ENCODE measurements around the gene SRRT. TPM values are rescaled to one million over a fixed set of nuclear protein-coding genes. Genes with fewer than 3 reads are reported as not detected.

Gene SRRT
- 151 TPM for polyA plus RNA-seq (2013, experiment 1 of 2)
- polyA plus RNA-seq (2013, experiment 2 of 2): 130 TPM

GRCh38 chr7:100874577-100875355 is at the start of gene SRRT:
Gene SRRT (plus strand): TSS chr7:100875103. CDS start chr7:100875591, 488 bp downstream.
- Histone ChIP-seq H3K4me1 (ENCODE audit: insufficient read depth, low read length) (peaks cover 8% of the 10 kb centered on the region; the same call in 1 of the 2 replicates), H3K4me3 (ENCODE audit: low read length) (peak within 1 kb of the TSS; percentile 100), H3K36me3 (ENCODE audit: insufficient read depth, low read length) (peaks cover 73% of the 10 kb centered on the region), H3K9ac (ENCODE audit: low read depth, low read length) (peak within 1 kb of the TSS; percentile 91), H3K27me3 (ENCODE audit: insufficient read depth, low read length) (no peaks in the 10 kb centered on the region), H3K9me3 (ENCODE audit: insufficient read depth, low read depth, low read length) (no peaks in the 10 kb centered on the region), H3K27ac (ENCODE audit: low read depth, low read length) (peak within 1 kb of the TSS; percentile 96)
- 5% methylated on average over 79 of the region's 79 CpGs for WGBS

DNA sequence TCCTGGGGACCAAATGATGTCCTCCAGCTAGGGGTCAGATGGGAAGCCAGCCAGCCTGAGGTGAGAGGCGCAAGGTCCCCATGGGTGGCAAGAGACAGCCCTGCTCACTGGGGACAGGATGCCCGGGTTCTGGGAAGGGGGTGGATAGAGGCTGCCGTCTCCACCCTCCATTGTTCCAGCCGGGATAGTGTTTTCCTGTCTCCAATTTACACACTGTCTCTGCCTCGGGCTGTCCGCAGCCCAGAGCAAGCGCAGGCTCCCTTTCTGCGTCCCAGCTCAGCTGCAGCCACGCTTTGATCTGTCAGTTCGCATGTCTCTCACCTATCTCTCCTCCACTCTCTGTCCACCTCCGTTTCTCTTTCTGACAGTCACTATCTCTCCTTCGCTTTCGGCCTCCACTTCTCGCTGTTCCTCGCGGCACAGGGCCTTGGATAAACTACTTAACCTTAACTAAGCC is 49.7 kb upstream of the SRRT start:
- WGBS: 26% methylated on average over 16 of the region's 16 CpGs
- H3K36me3 ChIP-seq (ENCODE audit: insufficient read depth, low read length): peaks cover 41% of the 10 kb centered on the region
- peak overlapping the region; percentile 81; the same call in 1 of the 2 replicates for H3K9ac ChIP-seq (ENCODE audit: low read depth, low read length)
- no peaks in the 10 kb centered on the region for H3K27me3 ChIP-seq (ENCODE audit: insufficient read depth, low read length)
- peaks cover 3% of the 10 kb centered on the region; the same call in 1 of the 2 replicates for H3K4me1 ChIP-seq (ENCODE audit: insufficient read depth, low read length)
- peak overlapping the region; percentile 81 for H3K4me3 ChIP-seq (ENCODE audit: low read length)
- no peak overlapping the region for H3K27ac ChIP-seq (ENCODE audit: low read depth, low read length)
- no peaks in the 10 kb centered on the region for H3K9me3 ChIP-seq (ENCODE audit: insufficient read depth, low read depth, low read length)

GRCh38 chr7:100825751-100826513 is 49.0 kb upstream of the SRRT start:
- Histone ChIP-seq H3K9me3 (ENCODE audit: insufficient read depth, low read depth, low read length) (no peaks in the 10 kb centered on the region), H3K9ac (ENCODE audit: low read depth, low read length) (peak overlapping the region; percentile 81), H3K27me3 (ENCODE audit: insufficient read depth, low read length) (no peaks in the 10 kb centered on the region), H3K4me3 (ENCODE audit: low read length) (peak overlapping the region; percentile 81), H3K4me1 (ENCODE audit: insufficient read depth, low read length) (peaks cover 3% of the 10 kb centered on the region; the same call in 1 of the 2 replicates), H3K27ac (ENCODE audit: low read depth, low read length) (no peak overlapping the region), H3K36me3 (ENCODE audit: insufficient read depth, low read length) (peaks cover 34% of the 10 kb centered on the region)
- WGBS: 8% methylated on average over 14 of the region's 17 CpGs

- peak overlapping the region; percentile 81 for H3K4me3 ChIP-seq (ENCODE audit: low read length)
- under 1% methylated on average over 63 of the region's 71 CpGs for WGBS
- no peaks in the 10 kb centered on the region for H3K9me3 ChIP-seq (ENCODE audit: insufficient read depth, low read depth, low read length)
- peaks cover 27% of the 10 kb centered on the region for H3K36me3 ChIP-seq (ENCODE audit: insufficient read depth, low read length)
- peaks cover 3% of the 10 kb centered on the region; the same call in 1 of the 2 replicates for H3K4me1 ChIP-seq (ENCODE audit: insufficient read depth, low read length)
- no peaks in the 10 kb centered on the region for H3K27me3 ChIP-seq (ENCODE audit: insufficient read depth, low read length)
- H3K27ac ChIP-seq (ENCODE audit: low read depth, low read length): peak overlapping the region; percentile 74; the same call in 1 of the 2 replicates
- peak overlapping the region; percentile 81 for H3K9ac ChIP-seq (ENCODE audit: low read depth, low read length)
Measured at GRCh38 chr7:100826514-100827329, 48.2 kb upstream of the SRRT start.

DNA sequence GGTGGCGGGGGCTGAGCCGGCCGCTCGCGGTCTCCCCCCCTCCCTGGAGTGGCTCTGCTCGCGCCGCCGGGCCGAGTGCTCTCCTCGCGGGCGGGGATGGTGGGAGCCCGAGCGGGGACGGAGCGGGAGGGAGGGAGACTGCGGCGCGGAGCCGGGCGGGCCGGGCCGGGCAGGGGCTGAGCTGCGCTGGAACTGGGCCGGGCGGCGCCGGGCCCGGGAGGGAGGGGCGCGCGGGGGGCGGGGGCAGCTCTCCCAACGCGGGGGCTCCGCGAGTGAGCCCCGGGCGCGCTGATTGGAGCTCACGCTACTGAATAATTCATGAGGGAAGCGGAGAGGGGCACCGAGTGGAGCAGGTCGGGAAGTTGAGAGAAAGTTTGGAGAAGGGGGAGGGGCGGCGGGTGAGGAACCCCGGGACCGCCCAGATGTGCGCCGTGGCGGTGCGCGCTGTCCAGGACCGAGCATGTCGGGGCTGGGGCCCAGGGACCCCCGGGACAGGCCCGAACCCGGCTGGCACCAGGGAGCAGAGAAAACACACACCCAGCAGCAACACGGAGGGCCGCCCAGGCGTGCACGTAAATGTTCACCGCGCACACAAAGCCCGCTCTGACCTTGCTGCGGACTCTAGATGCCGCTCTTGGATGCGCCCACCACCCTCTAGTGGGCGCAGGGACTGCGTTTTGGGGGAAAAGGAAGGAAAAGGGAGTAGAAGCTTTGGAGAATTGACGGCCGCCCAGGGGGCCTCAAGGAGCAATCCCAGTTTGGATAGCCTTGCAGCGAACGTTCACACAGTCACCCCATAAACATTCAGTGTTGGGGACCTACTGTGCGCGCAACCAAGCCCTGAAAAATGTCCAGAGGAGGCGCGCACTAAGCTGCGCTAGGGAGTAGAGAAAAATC is 47.3 kb upstream of the SRRT start, which contains the start of gene EPHB4:
EPHB4 (minus strand) TSS at position 194 of the 897 bp plus-strand sequence. CDS start 493 bp downstream, outside the sequence.
- Histone ChIP-seq H3K4me1 (ENCODE audit: insufficient read depth, low read length) (peaks cover 3% of the 10 kb centered on the region; the same call in 1 of the 2 replicates), H3K36me3 (ENCODE audit: insufficient read depth, low read length) (peaks cover 19% of the 10 kb centered on the region), H3K27ac (ENCODE audit: low read depth, low read length) (peak within 1 kb of the TSS; percentile 96), H3K9ac (ENCODE audit: low read depth, low read length) (peak within 1 kb of the TSS; percentile 85), H3K4me3 (ENCODE audit: low read length) (peak within 1 kb of the TSS; percentile 81), H3K27me3 (ENCODE audit: insufficient read depth, low read length) (no peaks in the 10 kb centered on the region), H3K9me3 (ENCODE audit: insufficient read depth, low read depth, low read length) (no peaks in the 10 kb centered on the region)
- WGBS: under 1% methylated on average over 79 of the region's 80 CpGs

DNA sequence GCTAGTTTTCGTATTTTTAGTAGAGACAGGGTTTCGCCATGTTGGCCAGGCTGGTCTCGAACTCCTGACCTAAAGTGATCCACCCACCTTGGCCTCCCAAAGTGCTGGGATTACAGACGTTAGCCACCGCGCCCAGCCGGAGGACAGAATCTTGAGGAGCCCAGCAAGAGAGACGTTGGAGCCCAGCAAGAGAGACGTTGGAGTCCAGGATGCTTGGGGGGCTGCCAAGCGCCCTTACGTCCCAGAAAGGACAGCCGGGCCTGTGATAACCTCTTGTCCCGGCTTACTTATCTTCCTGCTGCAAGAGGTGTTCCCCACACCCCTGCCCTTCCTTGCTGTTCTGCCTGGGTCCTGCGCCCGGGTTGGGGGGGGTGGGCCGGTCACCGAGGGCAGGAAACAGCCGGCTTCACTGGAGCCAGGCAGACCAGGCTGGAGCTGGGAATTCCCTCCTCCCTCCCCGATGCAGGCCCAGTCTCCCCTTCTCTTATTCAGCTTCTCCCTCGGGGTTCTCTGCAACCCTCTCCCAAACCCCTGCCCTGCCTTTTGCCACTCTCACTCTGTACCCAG is 45.7 kb upstream of the SRRT start:
- 73% methylated on average over 20 of the region's 20 CpGs for WGBS
- Histone ChIP-seq H3K27me3 (ENCODE audit: insufficient read depth, low read length) (no peaks in the 10 kb centered on the region), H3K4me1 (ENCODE audit: insufficient read depth, low read length) (peaks cover 3% of the 10 kb centered on the region; the same call in 1 of the 2 replicates), H3K36me3 (ENCODE audit: insufficient read depth, low read length) (peaks cover 2% of the 10 kb centered on the region), H3K27ac (ENCODE audit: low read depth, low read length) (no peak overlapping the region), H3K4me3 (ENCODE audit: low read length) (peak overlapping the region; percentile 81; the same call in 1 of the 2 replicates), H3K9ac (ENCODE audit: low read depth, low read length) (no peak overlapping the region), H3K9me3 (ENCODE audit: insufficient read depth, low read depth, low read length) (no peaks in the 10 kb centered on the region)

- Histone ChIP-seq H3K36me3 (ENCODE audit: insufficient read depth, low read length) (no peaks in the 10 kb centered on the region), H3K9me3 (ENCODE audit: insufficient read depth, low read depth, low read length) (no peaks in the 10 kb centered on the region), H3K27me3 (ENCODE audit: insufficient read depth, low read length) (no peaks in the 10 kb centered on the region), H3K9ac (ENCODE audit: low read depth, low read length) (no peak overlapping the region), H3K27ac (ENCODE audit: low read depth, low read length) (no peak overlapping the region), H3K4me1 (ENCODE audit: insufficient read depth, low read length) (no peaks in the 10 kb centered on the region), H3K4me3 (ENCODE audit: low read length) (no peak overlapping the region)
- 96% methylated on average over 4 of the region's 4 CpGs for WGBS
Measured at GRCh38 chr7:100830396-100830795, 44.5 kb upstream of the SRRT start.

- WGBS: 88% methylated on average over 4 of the region's 5 CpGs
- Histone ChIP-seq H3K4me3 (ENCODE audit: low read length) (no peak overlapping the region), H3K36me3 (ENCODE audit: insufficient read depth, low read length) (no peaks in the 10 kb centered on the region), H3K27me3 (ENCODE audit: insufficient read depth, low read length) (no peaks in the 10 kb centered on the region), H3K4me1 (ENCODE audit: insufficient read depth, low read length) (peaks cover 7% of the 10 kb centered on the region), H3K9ac (ENCODE audit: low read depth, low read length) (no peak overlapping the region), H3K27ac (ENCODE audit: low read depth, low read length) (no peak overlapping the region), H3K9me3 (ENCODE audit: insufficient read depth, low read depth, low read length) (no peaks in the 10 kb centered on the region)
Measured at GRCh38 chr7:100832281-100832633, 42.6 kb upstream of the SRRT start.

GRCh38 chr7:100835903-100836811 is 38.7 kb upstream of the SRRT start:
- no peaks in the 10 kb centered on the region for H3K27me3 ChIP-seq (ENCODE audit: insufficient read depth, low read length)
- peaks cover 18% of the 10 kb centered on the region for H3K4me1 ChIP-seq (ENCODE audit: insufficient read depth, low read length)
- H3K4me3 ChIP-seq (ENCODE audit: low read length): peak overlapping the region; percentile 52
- H3K9me3 ChIP-seq (ENCODE audit: insufficient read depth, low read depth, low read length): no peaks in the 10 kb centered on the region
- peak overlapping the region; percentile 82 for H3K9ac ChIP-seq (ENCODE audit: low read depth, low read length)
- H3K27ac ChIP-seq (ENCODE audit: low read depth, low read length): peak overlapping the region; percentile 99
- WGBS: 5% methylated on average over 17 of the region's 17 CpGs
- no peaks in the 10 kb centered on the region for H3K36me3 ChIP-seq (ENCODE audit: insufficient read depth, low read length)

Measured in HUES64 (cell line).